GM23338 (cell line): ENCODE measurements around the gene PCSK7. TPM values are rescaled to one million over a fixed set of nuclear protein-coding genes. Genes with fewer than 3 reads are reported as not detected.

Experiments
- ATAC-seq: fragments of 200-7000 bp; cut with Tn5 transposase; 3 replicates; pipeline ENCODE4 v1.9.1; 2020
- DNase-seq: peaks from one replicate; pipeline ENCODE4 v3.0.0-alpha.2; 2015; ENCODE audit warnings: low spot score
- H2AFZ ChIP-seq: fragments of 200-600 bp; sonication (generic); 2 replicates; pipeline ENCODE4 v1.8.0; 2016; ENCODE audit warnings: antibody characterized with exemption, mild to moderate bottlenecking, moderate library complexity
- H3F3A ChIP-seq: fragments of 200-600 bp; sonication (generic); replicated peaks from 2 replicates; pipeline ENCODE4 v1.8.0; 2017; ENCODE audit warnings: antibody characterized with exemption, mixed run types, low read depth
- H3K27ac ChIP-seq: fragments of 200-600 bp; sonication (generic); 2 replicates; pipeline ENCODE4 v1.6.1; 2016; ENCODE audit warnings: low read depth
- H3K27me3 ChIP-seq: fragments of 200-600 bp; sonication (generic); 2 replicates; pipeline ENCODE4 v1.8.0; 2016; ENCODE audit warnings: mild to moderate bottlenecking, mixed run types, moderate library complexity; ENCODE audit not compliant: insufficient read depth
- H3K36me3 ChIP-seq: fragments of 200-600 bp; sonication (generic); 2 replicates; pipeline ENCODE4 v1.8.0; 2016; ENCODE audit warnings: mild to moderate bottlenecking; ENCODE audit not compliant: insufficient read depth
- H3K4me1 ChIP-seq: fragments of 200-600 bp; sonication (generic); 2 replicates; pipeline ENCODE4 v1.8.0; 2016; ENCODE audit warnings: mild to moderate bottlenecking, moderate library complexity; ENCODE audit not compliant: insufficient read depth
- H3K4me2 ChIP-seq: fragments of 200-600 bp; sonication (generic); 2 replicates; pipeline ENCODE4 v1.7.1; 2017; ENCODE audit warnings: mixed run types
- H3K4me3 ChIP-seq: fragments of 200-600 bp; sonication (generic); 2 replicates; pipeline ENCODE4 v1.6.1; 2016; ENCODE audit warnings: mixed run types
- H3K79me2 ChIP-seq: fragments of 200-600 bp; sonication (generic); replicated peaks from 2 replicates; pipeline ENCODE4 v1.8.0; 2017; ENCODE audit warnings: mild to moderate bottlenecking; ENCODE audit not compliant: insufficient read depth
- H3K9me2 ChIP-seq: fragments of 200-600 bp; sonication (generic); 2 replicates; pipeline ENCODE4 v1.8.0; 2017; ENCODE audit not compliant: insufficient read depth
- H4K20me1 ChIP-seq: fragments of 200-600 bp; sonication (generic); replicated peaks from 2 replicates; pipeline ENCODE4 v1.8.0; 2017; ENCODE audit warnings: mild to moderate bottlenecking; ENCODE audit not compliant: insufficient read depth
- H3K27ac Mint-ChIP-seq: 2 replicates; pipeline ENCODE4 v1.8.0; 2020; ENCODE audit warnings: inconsistent platforms, mild to moderate bottlenecking, moderate library complexity, mixed read lengths
- H3K27me3 Mint-ChIP-seq: 3 replicates; pipeline ENCODE4 v1.8.0; 2022; ENCODE audit warnings: low read depth, mild to moderate bottlenecking, moderate library complexity, mixed read lengths, inconsistent platforms; ENCODE audit not compliant: insufficient read depth, poor library complexity
- H3K36me3 Mint-ChIP-seq: 3 replicates; pipeline ENCODE4 v1.8.0; 2021; ENCODE audit warnings: low read depth, mild to moderate bottlenecking, inconsistent platforms, moderate library complexity, mixed read lengths
- H3K4me1 Mint-ChIP-seq: 3 replicates; pipeline ENCODE4 v1.8.0; 2020; ENCODE audit warnings: mild to moderate bottlenecking, inconsistent platforms, mixed read lengths
- H3K4me3 Mint-ChIP-seq: 3 replicates; pipeline ENCODE4 v1.8.0; 2021; ENCODE audit warnings: moderate library complexity, mild to moderate bottlenecking, inconsistent platforms, mixed read lengths
- H3K9me3 Mint-ChIP-seq: 3 replicates; pipeline ENCODE4 v1.8.0; 2020; ENCODE audit warnings: moderate library complexity, mild to moderate bottlenecking, inconsistent platforms, mixed read lengths
- CREB1 ChIP-seq: fragments of 250-450 bp; sonication (Bioruptor Pico); IDR thresholded peaks from 2 replicates; pipeline ENCODE4 v1.5.0; 2020; ENCODE audit warnings: low read depth, mild to moderate bottlenecking, moderate library complexity
- EZH2 ChIP-seq: fragments of 200-600 bp; sonication (generic); IDR thresholded peaks from one replicate; pipeline ENCODE4 v1.8.0; 2017; ENCODE audit warnings: antibody characterized with exemption, mild to moderate bottlenecking, low read depth; ENCODE audit not compliant: unreplicated experiment
- EZH2phosphoT487 ChIP-seq: fragments of 200-600 bp; sonication (generic); IDR thresholded peaks from one replicate; pipeline ENCODE4 v1.8.1; 2018; ENCODE audit warnings: antibody characterized with exemption; ENCODE audit not compliant: unreplicated experiment
- JUNB ChIP-seq: IDR thresholded peaks from one replicate; pipeline ENCODE4 v1.6.1; 2016; ENCODE audit warnings: antibody characterized with exemption; ENCODE audit not compliant: unreplicated experiment
- NANOG ChIP-seq: IDR thresholded peaks from 2 replicates; pipeline ENCODE4 v1.6.1; 2016; ENCODE audit warnings: antibody characterized with exemption, borderline replicate concordance
- POLR2AphosphoS5 ChIP-seq: IDR thresholded peaks from 2 replicates; pipeline ENCODE4 v1.6.1; 2016; ENCODE audit warnings: antibody characterized with exemption, low read depth
- STAT1 ChIP-seq: IDR thresholded peaks from one replicate; pipeline ENCODE4 v1.6.1; 2016; ENCODE audit warnings: antibody characterized with exemption; ENCODE audit not compliant: unreplicated experiment
- ZNF114 ChIP-seq: fragments of 250-450 bp; sonication (Bioruptor Pico); IDR thresholded peaks from 2 replicates; pipeline ENCODE4 v1.5.0; 2020; ENCODE audit warnings: mild to moderate bottlenecking, moderate library complexity
- ZNF331 ChIP-seq: fragments of 250-450 bp; sonication (Bioruptor Pico); IDR thresholded peaks from 2 replicates; pipeline ENCODE4 v1.5.0; 2020; ENCODE audit warnings: low read depth, mild to moderate bottlenecking, moderate library complexity
- polyA plus RNA-seq: library from polyadenylated mRNA; unstranded; fragments of >200 nt; fragmentation: Nextera tagmentation; extraction: Ambion mirVana; gene quantifications from 2 replicates; pipeline ENCODE4 v1.2.1, GENCODE V29; 2016
- total RNA-seq: library from RNA; depleted of rRNA; stranded (reverse); fragments of >200 nt; shearing (Covaris generic); gene quantifications from 2 replicates; pipeline ENCODE4 v1.2.3, GENCODE V29; 2014
- TF ChIP-seq, protein P1 (sequence below): IDR thresholded peaks from 2 replicates; pipeline ENCODE4 v1.6.1; 2016; ENCODE audit warnings: antibody characterized with exemption
- TF ChIP-seq, protein P2 (sequence below): IDR thresholded peaks from one replicate; pipeline ENCODE4 v1.6.1; 2018; ENCODE audit warnings: antibody characterized with exemption; ENCODE audit not compliant: unreplicated experiment
- TF ChIP-seq, protein P3 (sequence below), 2 experiments: fragments of 200-600 bp in 1 of 2; sonication (generic) in 1 of 2; conservative IDR thresholded peaks; 2 replicates each; pipeline versions ENCODE4 v1.5.1 to v1.6.1; 2016 to 2017; ENCODE audit warnings: antibody characterized with exemption in 2 of 2, low read depth in 2 of 2, mild to moderate bottlenecking in 2 of 2, moderate library complexity in 1 of 2

PCSK7 gene
- total and polyA plus RNA-seq, 2 experiments from 2014 or later, result 12.4 to 46.4 TPM

DNA sequence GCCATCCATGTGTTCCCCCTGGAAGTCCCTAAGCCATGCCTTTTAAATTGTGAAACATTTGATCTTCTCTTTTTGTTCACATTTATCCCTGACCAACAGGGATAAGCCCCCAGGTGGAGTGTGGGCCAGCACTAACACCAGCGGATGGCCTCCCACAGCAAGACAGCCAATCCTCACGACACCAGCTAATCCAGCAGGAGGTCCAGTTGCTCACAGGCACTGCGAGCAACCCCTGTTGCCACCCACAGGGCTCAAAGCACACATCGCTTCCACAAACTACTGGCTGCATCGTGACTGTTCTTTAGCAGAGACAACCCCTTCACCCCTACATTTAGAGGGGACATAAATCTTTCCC, 2.0 kb downstream of the PCSK7 start:
- ATAC-seq, result no peak
- Mint-ChIP-seq H3K36me3 (peaks cover 16% of the 10 kb centered on the region), H3K9me3 (no peaks in the 10 kb centered on the region), H3K4me1 (peaks cover 25% of the 10 kb centered on the region), H3K27me3 (peaks cover 17% of the 10 kb centered on the region), H3K4me3 (no peak overlapping the region), H3K27ac (no peak overlapping the region)
- Histone ChIP-seq H3K4me1 (peaks cover 7% of the 10 kb centered on the region), H3K27me3 (no peaks in the 10 kb centered on the region), H2AFZ (no peak overlapping the region), H3F3A (peaks cover 7% of the 10 kb centered on the region; the same call in 1 of the 2 replicates), H3K27ac (no peak overlapping the region), H3K4me2 (no peak overlapping the region), H3K79me2 (peaks cover 39% of the 10 kb centered on the region), H4K20me1 (peaks cover 7% of the 10 kb centered on the region; the same call in 1 of the 2 replicates), H3K9me2 (no peaks in the 10 kb centered on the region), H3K4me3 (no peak overlapping the region), H3K36me3 (no peaks in the 10 kb centered on the region)
- no peak for DNase-seq
- TF ChIP-seq ZNF114 (CRISPR knock-in tag) (no peak), EZH2phosphoT487 (no peak), ZNF331 (CRISPR knock-in tag) (no peak), NANOG (no peak), CREB1 (no peak), JUNB (no peak), POLR2AphosphoS5 (no peak), STAT1 (no peak), EZH2 (no peak)
- TF ChIP-seq, protein P1, sequence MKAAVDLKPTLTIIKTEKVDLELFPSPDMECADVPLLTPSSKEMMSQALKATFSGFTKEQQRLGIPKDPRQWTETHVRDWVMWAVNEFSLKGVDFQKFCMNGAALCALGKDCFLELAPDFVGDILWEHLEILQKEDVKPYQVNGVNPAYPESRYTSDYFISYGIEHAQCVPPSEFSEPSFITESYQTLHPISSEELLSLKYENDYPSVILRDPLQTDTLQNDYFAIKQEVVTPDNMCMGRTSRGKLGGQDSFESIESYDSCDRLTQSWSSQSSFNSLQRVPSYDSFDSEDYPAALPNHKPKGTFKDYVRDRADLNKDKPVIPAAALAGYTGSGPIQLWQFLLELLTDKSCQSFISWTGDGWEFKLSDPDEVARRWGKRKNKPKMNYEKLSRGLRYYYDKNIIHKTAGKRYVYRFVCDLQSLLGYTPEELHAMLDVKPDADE, result no peak
- TF ChIP-seq, protein P2, sequence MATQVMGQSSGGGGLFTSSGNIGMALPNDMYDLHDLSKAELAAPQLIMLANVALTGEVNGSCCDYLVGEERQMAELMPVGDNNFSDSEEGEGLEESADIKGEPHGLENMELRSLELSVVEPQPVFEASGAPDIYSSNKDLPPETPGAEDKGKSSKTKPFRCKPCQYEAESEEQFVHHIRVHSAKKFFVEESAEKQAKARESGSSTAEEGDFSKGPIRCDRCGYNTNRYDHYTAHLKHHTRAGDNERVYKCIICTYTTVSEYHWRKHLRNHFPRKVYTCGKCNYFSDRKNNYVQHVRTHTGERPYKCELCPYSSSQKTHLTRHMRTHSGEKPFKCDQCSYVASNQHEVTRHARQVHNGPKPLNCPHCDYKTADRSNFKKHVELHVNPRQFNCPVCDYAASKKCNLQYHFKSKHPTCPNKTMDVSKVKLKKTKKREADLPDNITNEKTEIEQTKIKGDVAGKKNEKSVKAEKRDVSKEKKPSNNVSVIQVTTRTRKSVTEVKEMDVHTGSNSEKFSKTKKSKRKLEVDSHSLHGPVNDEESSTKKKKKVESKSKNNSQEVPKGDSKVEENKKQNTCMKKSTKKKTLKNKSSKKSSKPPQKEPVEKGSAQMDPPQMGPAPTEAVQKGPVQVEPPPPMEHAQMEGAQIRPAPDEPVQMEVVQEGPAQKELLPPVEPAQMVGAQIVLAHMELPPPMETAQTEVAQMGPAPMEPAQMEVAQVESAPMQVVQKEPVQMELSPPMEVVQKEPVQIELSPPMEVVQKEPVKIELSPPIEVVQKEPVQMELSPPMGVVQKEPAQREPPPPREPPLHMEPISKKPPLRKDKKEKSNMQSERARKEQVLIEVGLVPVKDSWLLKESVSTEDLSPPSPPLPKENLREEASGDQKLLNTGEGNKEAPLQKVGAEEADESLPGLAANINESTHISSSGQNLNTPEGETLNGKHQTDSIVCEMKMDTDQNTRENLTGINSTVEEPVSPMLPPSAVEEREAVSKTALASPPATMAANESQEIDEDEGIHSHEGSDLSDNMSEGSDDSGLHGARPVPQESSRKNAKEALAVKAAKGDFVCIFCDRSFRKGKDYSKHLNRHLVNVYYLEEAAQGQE, result no peak
- TF ChIP-seq, protein P3, sequence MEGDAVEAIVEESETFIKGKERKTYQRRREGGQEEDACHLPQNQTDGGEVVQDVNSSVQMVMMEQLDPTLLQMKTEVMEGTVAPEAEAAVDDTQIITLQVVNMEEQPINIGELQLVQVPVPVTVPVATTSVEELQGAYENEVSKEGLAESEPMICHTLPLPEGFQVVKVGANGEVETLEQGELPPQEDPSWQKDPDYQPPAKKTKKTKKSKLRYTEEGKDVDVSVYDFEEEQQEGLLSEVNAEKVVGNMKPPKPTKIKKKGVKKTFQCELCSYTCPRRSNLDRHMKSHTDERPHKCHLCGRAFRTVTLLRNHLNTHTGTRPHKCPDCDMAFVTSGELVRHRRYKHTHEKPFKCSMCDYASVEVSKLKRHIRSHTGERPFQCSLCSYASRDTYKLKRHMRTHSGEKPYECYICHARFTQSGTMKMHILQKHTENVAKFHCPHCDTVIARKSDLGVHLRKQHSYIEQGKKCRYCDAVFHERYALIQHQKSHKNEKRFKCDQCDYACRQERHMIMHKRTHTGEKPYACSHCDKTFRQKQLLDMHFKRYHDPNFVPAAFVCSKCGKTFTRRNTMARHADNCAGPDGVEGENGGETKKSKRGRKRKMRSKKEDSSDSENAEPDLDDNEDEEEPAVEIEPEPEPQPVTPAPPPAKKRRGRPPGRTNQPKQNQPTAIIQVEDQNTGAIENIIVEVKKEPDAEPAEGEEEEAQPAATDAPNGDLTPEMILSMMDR (conservative IDR thresholded peaks at IDR 0.05; ENCODE audit: low read depth in 2 of 2), result no peak
